ENCODE data around the gene UBE2L5.

The UBE2L5 gene

GRCh38 chr13:30410705-30411125 lies 11.6 kb upstream of the UBE2L5 start:
- Histone ChIP-seq H3K4me1 (ENCODE audit: low read length) (peaks cover 7% of the 10 kb centered on the region), H2AFZ (ENCODE audit: low read depth, low read length) (no peak overlapping the region), H3K4me2 (ENCODE audit: low read length) (no peak overlapping the region), H3K9me3 (ENCODE audit: insufficient read depth, low read length) (no peaks in the 10 kb centered on the region), H3K9ac (ENCODE audit: low read length) (no peak overlapping the region), H3K27ac (ENCODE audit: low read length) (no peak overlapping the region), H3K36me3 (replicated peaks; ENCODE audit: low read depth, low read length) (no peaks in the 10 kb centered on the region), H3K27me3 (ENCODE audit: low read depth, low read length) (peaks cover 25% of the 10 kb centered on the region), H3K4me3 (ENCODE audit: low read length) (no peak overlapping the region), H4K20me1 (ENCODE audit: insufficient read depth, low read length) (no peaks in the 10 kb centered on the region), H3K79me2 (ENCODE audit: low read length) (no peaks in the 10 kb centered on the region)
- TF ChIP-seq EZH2phosphoT487 (IDR thresholded peaks at IDR 0.05; ENCODE audit: low read depth), result no peak
- no peak for TF ChIP-seq CTCF (IDR thresholded peaks at IDR 0.05; ENCODE audit: low read depth, low read length)

GRCh38 chr13:30412346-30412745 lies 9.9 kb upstream of the UBE2L5 start:
- H3K4me2 ChIP-seq (ENCODE audit: low read length), result no peak overlapping the region
- H3K9me3 ChIP-seq (ENCODE audit: insufficient read depth, low read length), result no peaks in the 10 kb centered on the region
- no peak overlapping the region for H3K4me3 ChIP-seq (ENCODE audit: low read length)
- H4K20me1 ChIP-seq (ENCODE audit: insufficient read depth, low read length), result no peaks in the 10 kb centered on the region
- no peaks in the 10 kb centered on the region for H3K79me2 ChIP-seq (ENCODE audit: low read length)
- H3K9ac ChIP-seq (ENCODE audit: low read length), result no peak overlapping the region
- no peak overlapping the region for H2AFZ ChIP-seq (ENCODE audit: low read depth, low read length)
- peaks cover 15% of the 10 kb centered on the region for H3K4me1 ChIP-seq (ENCODE audit: low read length)
- peaks cover 9% of the 10 kb centered on the region; the same call in 1 of the 2 replicates for H3K27me3 ChIP-seq (ENCODE audit: low read depth, low read length)
- H3K36me3 ChIP-seq (replicated peaks; ENCODE audit: low read depth, low read length), result no peaks in the 10 kb centered on the region
- no peak overlapping the region for H3K27ac ChIP-seq (ENCODE audit: low read length)
- TF ChIP-seq CTCF (IDR thresholded peaks at IDR 0.05; ENCODE audit: low read depth, low read length), result no peak
- no peak for TF ChIP-seq EZH2phosphoT487 (IDR thresholded peaks at IDR 0.05; ENCODE audit: low read depth)

GRCh38 chr13:30413842-30414241 lies 8.5 kb upstream of the UBE2L5 start:
- H3K4me3 ChIP-seq (ENCODE audit: low read length), result no peak overlapping the region
- H3K9me3 ChIP-seq (ENCODE audit: insufficient read depth, low read length), result no peaks in the 10 kb centered on the region
- no peak overlapping the region for H3K27ac ChIP-seq (ENCODE audit: low read length)
- H3K4me1 ChIP-seq (ENCODE audit: low read length), result peaks cover 13% of the 10 kb centered on the region
- H3K27me3 ChIP-seq (ENCODE audit: low read depth, low read length), result peaks cover 18% of the 10 kb centered on the region
- H3K9ac ChIP-seq (ENCODE audit: low read length), result no peak overlapping the region
- no peaks in the 10 kb centered on the region for H4K20me1 ChIP-seq (ENCODE audit: insufficient read depth, low read length)
- H3K36me3 ChIP-seq (replicated peaks; ENCODE audit: low read depth, low read length), result no peaks in the 10 kb centered on the region
- H3K4me2 ChIP-seq (ENCODE audit: low read length), result no peak overlapping the region
- TF ChIP-seq CTCF (IDR thresholded peaks at IDR 0.05; ENCODE audit: low read depth, low read length) (no peak), EZH2phosphoT487 (IDR thresholded peaks at IDR 0.05; ENCODE audit: low read depth) (no peak)
- no peaks in the 10 kb centered on the region for H3K79me2 ChIP-seq (ENCODE audit: low read length)
- no peak overlapping the region for H2AFZ ChIP-seq (ENCODE audit: low read depth, low read length)

GRCh38 chr13:30415430-30416030 lies 6.8 kb upstream of the UBE2L5 start:
- no peaks in the 10 kb centered on the region for H3K9me3 ChIP-seq (ENCODE audit: insufficient read depth, low read length)

More at GRCh38 chr13:30415430-30416030, 6.8 kb upstream of the UBE2L5 start:
- Histone ChIP-seq H3K4me3 (ENCODE audit: low read length) (no peak overlapping the region), H3K4me2 (ENCODE audit: low read length) (peak overlapping the region; percentile 52), H3K79me2 (ENCODE audit: low read length) (no peaks in the 10 kb centered on the region), H3K27ac (ENCODE audit: low read length) (no peak overlapping the region), H3K9ac (ENCODE audit: low read length) (no peak overlapping the region), H3K4me1 (ENCODE audit: low read length) (peaks cover 13% of the 10 kb centered on the region), H2AFZ (ENCODE audit: low read depth, low read length) (no peak overlapping the region), H3K27me3 (ENCODE audit: low read depth, low read length) (peaks cover 10% of the 10 kb centered on the region), H4K20me1 (ENCODE audit: insufficient read depth, low read length) (no peaks in the 10 kb centered on the region), H3K36me3 (replicated peaks; ENCODE audit: low read depth, low read length) (no peaks in the 10 kb centered on the region)
- no peak for TF ChIP-seq CTCF (IDR thresholded peaks at IDR 0.05; ENCODE audit: low read depth, low read length)
- no peak for TF ChIP-seq EZH2phosphoT487 (IDR thresholded peaks at IDR 0.05; ENCODE audit: low read depth)

Measured in OCI-LY3 (cell line).